K562 (cell line): ENCODE measurements around the gene COL15A1. TPM values are rescaled to one million over a fixed set of nuclear protein-coding genes. Genes with fewer than 3 reads are reported as not detected.

Experiments used
- ATAC-seq: fragments of 200-7000 bp; cut with Tn5 transposase; 3 replicates; pipeline ENCODE4 v1.9.1; 2020; ENCODE audit warnings: moderate library complexity
- BruUV-seq: library from RNA; stranded (reverse); fragments of 400-500 nt; replicated peaks from 2 replicates; lab custom pipeline; 2021; lab: Mats Ljungman, UMichigan
- CTCF ChIA-PET: fragments of 300-600 bp; formaldehyde crosslinking; extraction: SDS; loops from one replicate; lab custom pipeline; 2021; ENCODE audit warnings: low intra/inter-chr PET ratio; lab: Yijun Ruan, JAX
- POLR2A ChIA-PET: fragments of 300-600, 350-650 bp; sonication (Branson Sonifier 250); formaldehyde crosslinking; extraction: SDS; loops from one replicate; lab custom pipeline; 2021; ENCODE audit warnings: antibody characterized with exemption, inconsistent platforms; lab: Yijun Ruan, JAX
- DNase-seq, 4 experiments: peaks; one replicate each; pipeline versions ENCODE4 v3.0.0 to v3.0.0-alpha.2; 2011 to 2018; ENCODE audit warnings: low spot score in 3 of 4, mixed read lengths in 3 of 4; ENCODE audit errors: extremely low read depth in 1 of 4
- FAIRE-seq: peaks from 2 replicates; lab custom pipeline; 2011; peaks lifted over from hg19 to GRCh38; lab: Jason Lieb, UNC
- H2AFZ ChIP-seq: 2 replicates; pipeline ENCODE4 v1.6.0; 2011; ENCODE audit warnings: low read depth, low read length, control low read depth, inconsistent platforms
- H3K27ac ChIP-seq: fragments of 200-600 bp; 3 replicates; pipeline ENCODE4 v1.8.0; 2011; ENCODE audit warnings: low read depth, mild to moderate bottlenecking, control low read depth, inconsistent platforms, low read length, moderate library complexity, mixed read lengths; ENCODE audit errors: extremely low read depth
- H3K27me3 ChIP-seq, 2 experiments: fragments of 300-600 bp in 1 of 2; 2 replicates in 1 of 2; 3 replicates in 1 of 2; pipeline versions ENCODE4 v1.6.0 to v1.8.0; 2011; ENCODE audit warnings: inconsistent platforms in 2 of 2, low read length in 2 of 2, mild to moderate bottlenecking in 1 of 2, mixed read lengths in 1 of 2, moderate library complexity in 1 of 2; ENCODE audit not compliant: control insufficient read depth in 2 of 2, insufficient read depth in 2 of 2
- H3K36me3 ChIP-seq: fragments of 300-600 bp; 3 replicates; pipeline ENCODE4 v1.8.0; 2011; ENCODE audit warnings: mild to moderate bottlenecking, low read length, inconsistent platforms; ENCODE audit not compliant: control insufficient read depth, insufficient read depth
- H3K4me1 ChIP-seq, 2 experiments: fragments of 200-600 bp in 1 of 2; replicated peaks in 1 of 2; 2 replicates in 1 of 2; 3 replicates in 1 of 2; pipeline versions ENCODE4 v1.5.1 to v1.8.0; 2011; ENCODE audit warnings: inconsistent platforms in 2 of 2, low read length in 2 of 2, mild to moderate bottlenecking in 1 of 2, mixed read lengths in 1 of 2, moderate library complexity in 1 of 2; ENCODE audit not compliant: control insufficient read depth in 2 of 2, insufficient read depth in 2 of 2
- H3K4me2 ChIP-seq: 2 replicates; pipeline ENCODE4 v1.6.1; 2011; ENCODE audit warnings: low read length, control low read depth, inconsistent platforms, mixed read lengths; ENCODE audit not compliant: insufficient read depth
- H3K4me3 ChIP-seq: fragments of 200-600 bp; sonication (generic), shearing (Covaris generic); 2 replicates; pipeline ENCODE4 v1.5.1; 2016; ENCODE audit warnings: control low read depth, inconsistent platforms
- H3K79me2 ChIP-seq: fragments of 200-600 bp; 3 replicates; pipeline ENCODE4 v1.8.0; 2011; ENCODE audit warnings: low read length, inconsistent platforms; ENCODE audit not compliant: control insufficient read depth, insufficient read depth
- H3K9ac ChIP-seq, 2 experiments: 2 replicates each; pipeline versions ENCODE4 v1.6.0 to v1.6.1; 2011; ENCODE audit warnings: low read depth in 2 of 2, low read length in 2 of 2, control low read depth in 1 of 2, inconsistent platforms in 1 of 2, mild to moderate bottlenecking in 1 of 2, mixed read lengths in 1 of 2; ENCODE audit not compliant: insufficient read depth in 1 of 2
- H3K9me1 ChIP-seq: one replicate; pipeline ENCODE4 v1.6.0; 2011; ENCODE audit warnings: inconsistent platforms, mild to moderate bottlenecking, low read length, moderate library complexity; ENCODE audit not compliant: control insufficient read depth, insufficient read depth
- H3K9me3 ChIP-seq: replicated peaks from 2 replicates; pipeline ENCODE4 v1.5.1; 2011; ENCODE audit warnings: low read depth, low read length, inconsistent platforms; ENCODE audit not compliant: control insufficient read depth, insufficient read depth
- H4K20me1 ChIP-seq: replicated peaks from 2 replicates; pipeline ENCODE4 v1.6.1; 2011; ENCODE audit warnings: low read length, inconsistent platforms, mixed read lengths; ENCODE audit not compliant: control insufficient read depth, insufficient read depth
- CEBPB ChIP-seq: fragments of 450-650 bp; IDR thresholded peaks from 2 replicates; pipeline ENCODE4 v1.6.1; 2016; ENCODE audit warnings: missing genetic modification characterization, missing compliant biosample characterization
- GABPA ChIP-seq: fragments of 200-800 bp; sonication (Bioruptor generic); conservative IDR thresholded peaks from 2 replicates; pipeline ENCODE4 v1.6.1; 2016; ENCODE audit warnings: low read depth, missing genetic modification characterization, missing compliant biosample characterization
- GMEB1 ChIP-seq: fragments of 250-450 bp; sonication (Bioruptor Pico); IDR thresholded peaks from 2 replicates; pipeline ENCODE4 v1.4.0; 2020; ENCODE audit warnings: mild to moderate bottlenecking
- HDAC3 ChIP-seq: fragments of 450-650 bp; IDR thresholded peaks from 2 replicates; pipeline ENCODE4 v1.6.1; 2018; ENCODE audit warnings: borderline replicate concordance, mild to moderate bottlenecking, moderate library complexity; ENCODE audit not compliant: partially characterized antibody
- IRF2 ChIP-seq: sonication (generic); formaldehyde crosslinking; IDR thresholded peaks from 2 replicates; pipeline ENCODE4 v1.8.1; 2022; ENCODE audit warnings: mild to moderate bottlenecking, missing genetic modification reagents
- NFRKB ChIP-seq: fragments of 450-650 bp; IDR thresholded peaks from 2 replicates; pipeline ENCODE4 v1.6.1; 2016; ENCODE audit warnings: low read depth
- NR1H2 ChIP-seq: sonication (generic); formaldehyde crosslinking; IDR thresholded peaks from 2 replicates; pipeline ENCODE4 v1.4.0; 2020; ENCODE audit warnings: mild to moderate bottlenecking, missing genetic modification reagents
- NR3C1 ChIP-seq: sonication (generic); formaldehyde crosslinking; IDR thresholded peaks from 2 replicates; pipeline ENCODE4 v1.8.1; 2022; ENCODE audit warnings: missing genetic modification reagents
- POLR2G ChIP-seq: fragments of 200-400 bp; formaldehyde crosslinking; IDR thresholded peaks from 2 replicates; pipeline ENCODE4 v1.6.1; 2017; ENCODE audit warnings: low read depth, mild to moderate bottlenecking, antibody characterized with exemption, low read length, moderate library complexity
- WHSC1 ChIP-seq: IDR thresholded peaks from one replicate; pipeline ENCODE4 v1.6.1; 2012; ENCODE audit warnings: low read length, control low read depth, inconsistent platforms
- YY1 ChIP-seq, 3 experiments: IDR thresholded peaks; 2 replicates each; pipeline ENCODE4 v1.6.1; 2011; ENCODE audit warnings: low read length in 2 of 3, mild to moderate bottlenecking in 2 of 3, moderate library complexity in 2 of 3, borderline replicate concordance in 1 of 3, control low read depth in 1 of 3, low read depth in 1 of 3; ENCODE audit not compliant: insufficient read depth in 3 of 3, insufficient replicate concordance in 2 of 3, control insufficient read depth in 1 of 3, insufficient read length in 1 of 3; ENCODE audit errors: extremely low read depth in 1 of 3
- ZNF551 ChIP-seq: fragments of 250-450 bp; sonication (Bioruptor Pico); IDR thresholded peaks from 2 replicates; pipeline ENCODE4 v1.5.0; 2021; ENCODE audit warnings: mild to moderate bottlenecking, moderate library complexity
- WGBS: fragments of 100-300 bp; shearing (Covaris generic); methylation state at CpG from one replicate; pipeline ENCODE4 v1.1.6; 2016; ENCODE audit warnings: low coverage, mixed read lengths; ENCODE audit not compliant: insufficient coverage; ENCODE audit errors: missing lambda C conversion rate; 5-methylcytosine and 5-hydroxymethylcytosine counted together
- in situ Hi-C: fragments of 300-500 bp; cut with MboI; formaldehyde crosslinking; loops from 4 replicates; pipeline ENCODE4 v1.15.0; 2018; ENCODE audit warnings: inconsistent platforms, mixed read lengths
- intact Hi-C: fragments of 100-400 bp; cut with micrococcal nuclease; formaldehyde crosslinking; loops from 2 replicates; pipeline ENCODE4 v1.14.2; 2022
- polyA plus RNA-seq, 8 experiments: library from polyadenylated mRNA; depleted of rRNA in 4 of 8; stranded (reverse) in 5 of 8; unstranded in 3 of 8; fragments of >200 nt; fragmentation: Nextera tagmentation in 2 of 8; fragmentation: Illumina TruSeq in 1 of 8; extraction: Ambion mirVana in 2 of 8; extraction: Trizol in 1 of 8; gene quantifications; 2 replicates each; pipeline versions ENCODE4 v1.2.1 to v1.2.3, GENCODE V29; 2011 to 2014; ENCODE audit warnings: inconsistent platforms in 1 of 8, missing spikeins in 1 of 8
- total RNA-seq, 7 experiments: library from RNA; depleted of rRNA in 6 of 7; stranded (reverse); fragments of >200 nt in 6 of 7; fragmentation: Illumina TruSeq in 2 of 7; extraction: Trizol in 2 of 7; gene quantifications; 2 replicates each; pipeline versions ENCODE4 v1.2.1 to v1.2.3, GENCODE V29; 2011 to 2021; ENCODE audit warnings: low replicate concordance in 1 of 7
- TF ChIP-seq, protein P1 (sequence below): IDR thresholded peaks from 2 replicates; pipeline ENCODE4 v1.6.1; 2011; ENCODE audit warnings: borderline replicate concordance, low read depth, mild to moderate bottlenecking, moderate library complexity, low read length; ENCODE audit not compliant: insufficient read depth, poor library complexity, severe bottlenecking
- TF ChIP-seq, protein P2 (sequence below): sonication (generic); formaldehyde crosslinking; IDR thresholded peaks from 2 replicates; pipeline ENCODE4 v1.8.1; 2023; ENCODE audit warnings: mild to moderate bottlenecking, missing genetic modification reagents

Gene COL15A1
- total and polyA plus RNA-seq, 9 of the 15 experiments (the other 6 are each of a cell fraction or from before 2014, with no cell fraction given), result 0.46 to 5.1 (median 2.6) TPM

- Histone ChIP-seq H3K36me3 (no peaks in the 10 kb centered on the region), H3K4me1 (peaks cover 3 to 11% of the 10 kb centered on the region in 2 experiments; a peak in 4 of 5 replicates), H3K4me2 (no peak overlapping the region), H2AFZ (no peak overlapping the region), H3K79me2 (no peaks in the 10 kb centered on the region), H3K9me3 (no peaks in the 10 kb centered on the region), H3K4me3 (no peak overlapping the region), H3K27me3 (no peaks in the 10 kb centered on the region), H3K9ac (no peak overlapping the region), H3K27ac (no peak overlapping the region), H4K20me1 (no peaks in the 10 kb centered on the region), H3K9me1 (no peaks in the 10 kb centered on the region)
- 68% methylated on average over 5 of the region's 8 CpGs for WGBS
- in situ Hi-C loops, result no loop called here
- no peak for FAIRE-seq
- no TSS peak for BruUV-seq
- intact Hi-C loops, result no loop called here
- CTCF ChIA-PET, result no interaction called here
- POLR2A ChIA-PET, result interaction anchor here (0.5 to 1.2 kb wide), 4 partner anchors 9 to 183 kb away, joined by 3 to 5 read pairs (median 3); no protein-coding TSS in a partner anchor
- no peak for DNase-seq
- no peak for ATAC-seq
- no peak for TF ChIP-seq NR3C1 (CRISPR knock-in tag)
- no peak for TF ChIP-seq GABPA (tag)
- TF ChIP-seq IRF2 (CRISPR knock-in tag), result no peak
- TF ChIP-seq, protein P1, sequence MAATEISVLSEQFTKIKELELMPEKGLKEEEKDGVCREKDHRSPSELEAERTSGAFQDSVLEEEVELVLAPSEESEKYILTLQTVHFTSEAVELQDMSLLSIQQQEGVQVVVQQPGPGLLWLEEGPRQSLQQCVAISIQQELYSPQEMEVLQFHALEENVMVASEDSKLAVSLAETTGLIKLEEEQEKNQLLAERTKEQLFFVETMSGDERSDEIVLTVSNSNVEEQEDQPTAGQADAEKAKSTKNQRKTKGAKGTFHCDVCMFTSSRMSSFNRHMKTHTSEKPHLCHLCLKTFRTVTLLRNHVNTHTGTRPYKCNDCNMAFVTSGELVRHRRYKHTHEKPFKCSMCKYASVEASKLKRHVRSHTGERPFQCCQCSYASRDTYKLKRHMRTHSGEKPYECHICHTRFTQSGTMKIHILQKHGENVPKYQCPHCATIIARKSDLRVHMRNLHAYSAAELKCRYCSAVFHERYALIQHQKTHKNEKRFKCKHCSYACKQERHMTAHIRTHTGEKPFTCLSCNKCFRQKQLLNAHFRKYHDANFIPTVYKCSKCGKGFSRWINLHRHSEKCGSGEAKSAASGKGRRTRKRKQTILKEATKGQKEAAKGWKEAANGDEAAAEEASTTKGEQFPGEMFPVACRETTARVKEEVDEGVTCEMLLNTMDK, result no peak
- TF ChIP-seq, protein P2, sequence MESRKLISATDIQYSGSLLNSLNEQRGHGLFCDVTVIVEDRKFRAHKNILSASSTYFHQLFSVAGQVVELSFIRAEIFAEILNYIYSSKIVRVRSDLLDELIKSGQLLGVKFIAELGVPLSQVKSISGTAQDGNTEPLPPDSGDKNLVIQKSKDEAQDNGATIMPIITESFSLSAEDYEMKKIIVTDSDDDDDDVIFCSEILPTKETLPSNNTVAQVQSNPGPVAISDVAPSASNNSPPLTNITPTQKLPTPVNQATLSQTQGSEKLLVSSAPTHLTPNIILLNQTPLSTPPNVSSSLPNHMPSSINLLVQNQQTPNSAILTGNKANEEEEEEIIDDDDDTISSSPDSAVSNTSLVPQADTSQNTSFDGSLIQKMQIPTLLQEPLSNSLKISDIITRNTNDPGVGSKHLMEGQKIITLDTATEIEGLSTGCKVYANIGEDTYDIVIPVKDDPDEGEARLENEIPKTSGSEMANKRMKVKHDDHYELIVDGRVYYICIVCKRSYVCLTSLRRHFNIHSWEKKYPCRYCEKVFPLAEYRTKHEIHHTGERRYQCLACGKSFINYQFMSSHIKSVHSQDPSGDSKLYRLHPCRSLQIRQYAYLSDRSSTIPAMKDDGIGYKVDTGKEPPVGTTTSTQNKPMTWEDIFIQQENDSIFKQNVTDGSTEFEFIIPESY, result no peak
- TF ChIP-seq POLR2G, result no peak
- TF ChIP-seq GMEB1 (CRISPR knock-in tag), result no peak
- no peak for TF ChIP-seq ZNF551 (CRISPR knock-in tag)
- no peak for TF ChIP-seq NFRKB
- no peak for TF ChIP-seq YY1 (IDR thresholded peaks at IDR 0.05; ENCODE audit: borderline replicate concordance in 1 of 3, control insufficient read depth in 1 of 3, extremely low read depth in 1 of 3, insufficient read depth in 3 of 3, insufficient read length in 1 of 3, insufficient replicate concordance in 2 of 3, low read depth in 1 of 3, low read length in 2 of 3)
- no peak for TF ChIP-seq NR1H2 (CRISPR knock-in tag)
- TF ChIP-seq HDAC3, result no peak
- TF ChIP-seq CEBPB (tag), result no peak
- no peak for TF ChIP-seq WHSC1
Observed at GRCh38 chr9:99020786-99021436, 77.2 kb downstream of the COL15A1 start.
